ENCODE results near the gene SHCBP1. TPM values are rescaled to one million over a fixed set of nuclear protein-coding genes. Genes with fewer than 3 reads are reported as not detected.
A peak's percentile ranks its signal among the peaks of the same experiment; 100 is the strongest.

The SHCBP1 gene
- total and polyA plus RNA-seq, 2 of the 13 experiments (the other 11 are each of a cell fraction or from before 2014, with no cell fraction given), result 15.7 to 33.0 TPM

DNA sequence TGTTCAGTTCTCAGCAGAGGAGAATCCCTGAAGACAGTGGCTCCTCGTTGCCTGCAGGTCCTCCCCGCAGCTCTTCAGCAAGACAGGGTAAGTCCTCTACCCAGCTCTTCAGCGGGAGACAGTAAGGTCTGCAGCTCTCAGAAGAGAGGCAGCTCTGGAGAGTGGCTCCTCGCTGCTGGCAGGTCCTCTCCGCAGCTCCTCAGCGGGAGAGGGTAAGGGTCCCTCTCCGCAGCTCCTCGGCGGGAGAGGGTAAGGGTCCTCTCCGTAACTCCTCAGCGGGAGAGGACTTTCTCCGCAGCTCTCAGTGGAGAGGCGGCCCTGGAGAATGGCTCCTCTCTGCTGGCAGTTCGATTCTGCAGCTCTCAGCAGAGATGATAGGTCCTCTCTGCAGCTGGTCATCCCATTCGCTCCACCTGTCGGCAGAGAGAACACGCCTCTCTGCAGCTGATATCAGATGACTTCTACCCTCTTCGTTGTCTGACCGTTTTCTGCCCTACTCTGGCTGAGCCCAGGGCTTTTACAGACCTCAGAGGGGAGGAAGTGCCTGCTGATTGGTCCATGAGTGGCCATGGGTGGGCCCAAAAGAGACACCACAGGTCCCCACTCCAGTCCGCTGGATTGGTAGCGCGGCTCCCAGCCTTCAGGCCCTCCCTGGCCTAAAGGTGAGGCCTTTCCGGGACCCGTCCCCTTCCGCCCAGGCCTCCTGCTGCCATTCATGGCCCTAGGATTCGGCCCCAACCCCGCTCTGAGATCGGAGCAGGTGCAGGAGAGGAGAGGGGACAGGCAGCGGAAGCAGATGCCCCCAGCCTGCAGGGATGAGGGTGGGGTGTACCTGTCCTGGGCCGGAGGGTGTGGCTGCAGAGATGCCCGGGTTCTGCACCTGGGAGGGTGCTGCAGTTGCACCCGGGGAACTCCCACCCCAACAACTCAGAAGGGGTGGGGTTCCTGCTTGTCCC, 11.9 kb upstream of the SHCBP1 start (continued):
- no peak for TF ChIP-seq HNRNPL (IDR thresholded peaks at IDR 0.05; ENCODE audit: low read depth, low read length)
- no peak for TF ChIP-seq HMGA1 (CRISPR knock-in tag; conservative IDR thresholded peaks at IDR 0.05)
- TF ChIP-seq POLR2AphosphoS2 (IDR thresholded peaks at IDR 0.05; ENCODE audit: low read depth, low read length), result no peak
- peak; percentile 76; the same call in 1 of the 2 replicates for TF ChIP-seq ZNF124 (CRISPR knock-in tag; IDR thresholded peaks at IDR 0.05)
- TF ChIP-seq ETV6 (CRISPR knock-in tag; conservative IDR thresholded peaks at IDR 0.05), result no peak; the same call in 1 of the 2 replicates
- no peak for TF ChIP-seq YY1 (IDR thresholded peaks at IDR 0.05; ENCODE audit: insufficient read depth, insufficient replicate concordance, low read depth, low read length)
- TF ChIP-seq ZNF138 (CRISPR knock-in tag; IDR thresholded peaks at IDR 0.05; ENCODE audit: low read depth), result no peak
- no peak for TF ChIP-seq ZNF44 (CRISPR knock-in tag; IDR thresholded peaks at IDR 0.05)
- TF ChIP-seq ATF4 (CRISPR knock-in tag; IDR thresholded peaks at IDR 0.05), result no peak
- TF ChIP-seq IRF1 (CRISPR knock-in tag; IDR thresholded peaks at IDR 0.05; ENCODE audit: low read depth), result no peak
- peak; percentile 71; the same call in 1 of the 2 replicates for TF ChIP-seq BORCS8-MEF2B (CRISPR knock-in tag; IDR thresholded peaks at IDR 0.05)
- no peak for TF ChIP-seq FOXK1 (CRISPR knock-in tag; IDR thresholded peaks at IDR 0.05; ENCODE audit: borderline replicate concordance, low read depth)
- TF ChIP-seq ZNF484 (CRISPR knock-in tag; IDR thresholded peaks at IDR 0.05; ENCODE audit: borderline replicate concordance, low read depth), result no peak
- TF ChIP-seq ZBTB34 (CRISPR knock-in tag; IDR thresholded peaks at IDR 0.05), result no peak
- TF ChIP-seq EEA1 (CRISPR knock-in tag; IDR thresholded peaks at IDR 0.05; ENCODE audit: borderline replicate concordance), result no peak
- no peak for TF ChIP-seq CHD4 (IDR thresholded peaks at IDR 0.05; ENCODE audit: borderline replicate concordance, low read length)
- TF ChIP-seq, protein P1, sequence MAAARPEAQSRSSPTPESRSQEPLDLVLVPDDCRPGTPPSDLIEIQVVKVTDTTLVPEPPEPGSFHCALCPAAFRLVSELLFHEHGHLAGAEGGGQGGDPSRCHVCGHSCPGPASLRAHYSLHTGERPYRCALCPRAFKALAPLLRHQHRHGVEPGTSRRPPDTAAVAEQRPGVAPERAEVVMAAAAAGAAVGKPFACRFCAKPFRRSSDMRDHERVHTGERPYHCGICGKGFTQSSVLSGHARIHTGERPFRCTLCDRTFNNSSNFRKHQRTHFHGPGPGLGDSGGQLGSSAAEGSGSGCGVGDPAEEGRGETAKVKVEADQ (CRISPR knock-in tag; IDR thresholded peaks at IDR 0.05; ENCODE audit: borderline replicate concordance), result no peak
- no peak for TF ChIP-seq ZNF253 (CRISPR knock-in tag; IDR thresholded peaks at IDR 0.05; ENCODE audit: borderline replicate concordance)
- peak; percentile 29; the same call in 1 of the 2 replicates for TF ChIP-seq ZNF329 (CRISPR knock-in tag; IDR thresholded peaks at IDR 0.05; ENCODE audit: low read depth)
- TF ChIP-seq ELF1 (CRISPR knock-in tag; IDR thresholded peaks at IDR 0.05), result peak; percentile 41; the same call in 1 of the 2 replicates
- TF ChIP-seq, protein P2, sequence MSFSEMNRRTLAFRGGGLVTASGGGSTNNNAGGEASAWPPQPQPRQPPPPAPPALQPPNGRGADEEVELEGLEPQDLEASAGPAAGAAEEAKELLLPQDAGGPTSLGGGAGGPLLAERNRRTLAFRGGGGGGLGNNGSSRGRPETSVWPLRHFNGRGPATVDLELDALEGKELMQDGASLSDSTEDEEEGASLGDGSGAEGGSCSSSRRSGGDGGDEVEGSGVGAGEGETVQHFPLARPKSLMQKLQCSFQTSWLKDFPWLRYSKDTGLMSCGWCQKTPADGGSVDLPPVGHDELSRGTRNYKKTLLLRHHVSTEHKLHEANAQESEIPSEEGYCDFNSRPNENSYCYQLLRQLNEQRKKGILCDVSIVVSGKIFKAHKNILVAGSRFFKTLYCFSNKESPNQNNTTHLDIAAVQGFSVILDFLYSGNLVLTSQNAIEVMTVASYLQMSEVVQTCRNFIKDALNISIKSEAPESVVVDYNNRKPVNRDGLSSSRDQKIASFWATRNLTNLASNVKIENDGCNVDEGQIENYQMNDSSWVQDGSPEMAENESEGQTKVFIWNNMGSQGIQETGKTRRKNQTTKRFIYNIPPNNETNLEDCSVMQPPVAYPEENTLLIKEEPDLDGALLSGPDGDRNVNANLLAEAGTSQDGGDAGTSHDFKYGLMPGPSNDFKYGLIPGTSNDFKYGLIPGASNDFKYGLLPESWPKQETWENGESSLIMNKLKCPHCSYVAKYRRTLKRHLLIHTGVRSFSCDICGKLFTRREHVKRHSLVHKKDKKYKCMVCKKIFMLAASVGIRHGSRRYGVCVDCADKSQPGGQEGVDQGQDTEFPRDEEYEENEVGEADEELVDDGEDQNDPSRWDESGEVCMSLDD (CRISPR knock-in tag; IDR thresholded peaks at IDR 0.05; ENCODE audit: borderline replicate concordance), result no peak
- TF ChIP-seq ZNF577 (CRISPR knock-in tag; IDR thresholded peaks at IDR 0.05; ENCODE audit: borderline replicate concordance, low read depth), result no peak

All from HepG2 (cell line).